ENCODE measurements around the gene SLC36A3.

The SLC36A3 gene

DNA sequence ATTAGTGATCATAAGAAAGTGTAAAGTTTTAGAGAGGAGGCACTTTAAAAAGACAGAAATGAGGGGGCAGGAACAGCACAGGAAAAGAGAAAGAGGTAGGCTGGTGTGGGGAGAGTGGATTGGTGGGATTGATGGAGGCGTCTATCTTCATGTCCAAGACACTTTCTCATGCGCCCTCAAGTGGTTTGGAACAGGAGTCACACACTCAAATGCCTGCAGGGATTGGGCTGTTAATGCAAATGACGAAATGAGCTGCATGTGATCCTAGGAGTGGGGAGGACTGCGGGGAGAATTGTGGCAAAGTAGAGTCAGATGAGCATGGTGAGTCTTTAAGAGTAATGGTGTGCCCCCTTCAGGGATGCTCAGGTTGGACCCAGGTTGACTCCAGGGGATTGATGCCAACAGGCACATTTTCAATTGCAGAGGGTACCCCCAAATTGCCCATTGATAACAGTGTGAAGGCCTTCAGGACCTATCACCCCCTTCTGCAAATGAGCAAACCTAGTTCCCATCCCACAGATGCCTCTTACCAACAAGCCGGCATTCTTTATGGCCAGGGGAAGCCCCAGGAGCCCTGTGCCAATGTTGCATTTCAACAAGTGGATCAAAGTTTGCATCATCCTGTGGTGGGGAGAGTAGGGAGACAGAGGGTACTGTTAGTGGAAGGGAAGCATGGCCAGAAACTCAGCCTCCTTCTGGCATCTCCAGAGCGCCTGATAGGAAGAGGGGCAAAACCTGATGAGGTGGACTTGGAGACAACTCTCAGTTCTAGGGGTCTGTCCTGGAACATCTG, 5.3 kb downstream of the SLC36A3 start:
- no peak for DNase-seq

DNA sequence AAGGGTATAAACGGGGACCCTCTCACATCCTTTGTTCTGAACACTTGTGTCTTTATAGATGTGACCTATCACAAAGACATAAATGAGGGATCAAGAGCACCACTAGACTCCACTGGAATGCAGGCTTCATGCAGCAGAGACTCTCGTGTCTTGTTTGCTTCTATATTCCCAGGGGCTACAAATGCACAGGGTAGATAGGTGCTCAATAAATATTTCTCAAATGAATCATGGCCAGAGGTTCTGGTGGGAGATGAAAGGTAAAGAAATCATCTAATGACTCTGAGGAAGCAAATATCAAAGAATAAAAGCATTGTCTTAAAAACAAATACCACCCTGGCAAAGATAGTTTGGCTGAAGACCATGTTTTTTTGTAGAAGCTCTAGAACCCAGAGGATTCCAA, 6.6 kb downstream of the SLC36A3 start:
- DNase-seq: no peak

GRCh38 chr5:151296478-151296830, 7.1 kb downstream of the SLC36A3 start:
- DNase-seq: no peak

GRCh38 chr5:151295791-151296477, 7.6 kb downstream of the SLC36A3 start:
- no peak for DNase-seq

GRCh38 chr5:151295138-151295537, 8.4 kb downstream of the SLC36A3 start:
- no peak for DNase-seq

- no peak for DNase-seq
Measured at GRCh38 chr5:151293624-151294023, 9.9 kb downstream of the SLC36A3 start.

- DNase-seq: no peak
Measured at GRCh38 chr5:151288180-151288579, 15.4 kb downstream of the SLC36A3 start.

DNA sequence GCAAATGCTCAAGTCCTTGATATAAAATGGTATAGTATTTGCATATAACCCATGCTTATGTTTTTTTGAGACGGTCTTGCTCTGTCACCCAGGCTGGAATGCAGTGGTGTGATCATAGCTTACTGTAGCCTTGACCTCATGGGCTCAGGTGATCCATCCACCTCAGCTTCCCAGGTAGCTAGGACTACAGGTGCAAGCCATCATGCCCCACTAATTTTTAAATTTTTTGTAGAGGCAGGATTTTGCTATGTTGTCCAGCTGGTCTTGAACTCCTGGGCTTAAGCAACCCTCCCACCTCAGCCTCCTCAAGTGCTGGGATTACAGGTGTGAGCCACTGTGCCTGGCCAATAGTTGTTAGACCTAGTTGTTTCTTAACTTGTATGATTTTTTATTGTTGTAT, 17.3 kb downstream of the SLC36A3 start:
- no peak for DNase-seq

- no peak for DNase-seq
Measured at GRCh38 chr5:151285683-151286082, 17.9 kb downstream of the SLC36A3 start.

DNA sequence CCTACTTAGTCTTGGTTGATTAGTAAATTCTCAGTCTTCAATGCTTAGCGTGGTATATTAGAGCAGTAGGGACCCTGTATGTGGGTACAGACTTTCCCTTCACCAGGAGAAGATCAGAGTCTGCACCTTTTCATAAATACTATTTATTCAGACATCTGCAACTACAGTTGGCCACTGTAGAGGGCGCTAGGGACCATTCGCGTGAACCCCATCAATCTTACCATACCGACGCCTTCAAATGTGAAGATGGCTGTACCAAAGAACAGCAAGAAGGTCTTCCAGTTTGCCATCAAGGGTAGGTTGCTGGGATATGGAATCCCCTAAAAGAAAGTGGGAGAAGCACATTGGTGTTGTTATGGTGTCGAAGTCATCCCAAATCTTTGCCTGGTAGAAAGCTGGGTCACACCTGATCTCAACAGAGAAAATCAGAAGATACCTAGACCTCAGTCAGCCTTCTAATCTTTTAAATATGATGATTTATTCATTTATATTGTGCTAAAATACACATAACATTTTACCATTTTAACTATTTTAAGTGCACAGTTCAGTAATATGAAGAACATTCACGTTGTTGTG, 19.1 kb downstream of the SLC36A3 start:
- DNase-seq: no peak

DNA sequence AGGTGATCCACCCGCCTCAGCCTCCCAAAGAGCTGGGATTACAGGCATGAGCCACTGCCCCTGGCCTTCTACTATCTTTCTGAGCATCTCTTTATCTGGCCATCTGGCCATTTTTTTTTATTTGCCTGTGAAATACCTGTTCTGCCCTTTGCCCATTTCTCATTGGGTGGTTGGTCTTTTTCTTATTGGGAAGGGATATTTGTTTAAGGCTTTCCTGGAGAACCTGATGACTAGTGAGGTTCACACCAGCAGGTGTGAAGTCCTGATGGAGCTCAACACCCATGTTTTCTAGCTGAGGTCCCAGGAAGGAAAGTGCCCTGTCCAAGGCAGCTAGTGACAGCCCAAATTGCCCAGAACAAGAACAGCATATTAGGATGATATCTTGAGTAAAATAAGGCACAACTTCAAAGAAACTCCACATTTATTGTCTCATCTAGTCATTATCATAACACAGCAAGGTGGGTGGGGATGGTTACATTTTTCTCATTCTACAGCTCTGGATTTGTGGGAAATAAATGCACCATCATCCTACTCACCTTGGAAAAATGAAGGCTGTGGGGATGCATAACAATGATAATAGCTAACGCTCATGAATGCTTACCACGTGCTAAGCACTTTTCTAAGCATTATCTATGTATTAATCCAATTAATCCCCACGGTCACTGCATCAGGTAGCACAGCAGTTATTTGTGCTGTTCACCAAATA, 20.3 kb downstream of the SLC36A3 start:
- no peak for DNase-seq

DNA sequence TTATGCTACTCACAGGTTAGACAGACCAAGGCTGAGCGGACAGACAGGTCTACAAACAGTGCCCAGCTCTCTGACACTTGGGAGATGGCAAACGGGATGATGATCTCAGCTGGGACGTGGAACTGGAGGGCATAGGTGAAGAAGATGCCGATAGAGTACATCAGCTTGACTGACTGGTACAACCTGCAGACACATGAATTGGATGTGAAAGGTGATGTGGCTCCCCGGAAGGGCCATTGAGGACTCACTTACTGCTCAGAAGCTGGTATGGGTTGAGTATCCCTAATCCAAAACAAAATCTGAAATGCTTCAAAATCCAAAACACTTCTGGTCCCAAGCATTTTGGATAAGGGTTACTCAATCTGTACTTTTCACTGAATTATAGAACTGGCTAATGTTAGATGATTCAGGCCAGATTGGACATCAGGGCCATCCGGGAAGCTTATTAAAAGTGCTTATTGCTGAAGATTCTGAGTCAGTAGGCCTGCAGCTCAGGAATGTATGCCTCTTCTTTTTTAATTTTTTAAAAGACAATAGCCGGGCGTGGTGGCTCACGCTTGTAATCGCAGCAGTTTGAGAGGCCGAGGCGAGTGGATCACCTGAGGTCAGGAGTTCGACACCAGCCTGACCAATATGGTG, 22.4 kb downstream of the SLC36A3 start:
- no peak for DNase-seq

DNA sequence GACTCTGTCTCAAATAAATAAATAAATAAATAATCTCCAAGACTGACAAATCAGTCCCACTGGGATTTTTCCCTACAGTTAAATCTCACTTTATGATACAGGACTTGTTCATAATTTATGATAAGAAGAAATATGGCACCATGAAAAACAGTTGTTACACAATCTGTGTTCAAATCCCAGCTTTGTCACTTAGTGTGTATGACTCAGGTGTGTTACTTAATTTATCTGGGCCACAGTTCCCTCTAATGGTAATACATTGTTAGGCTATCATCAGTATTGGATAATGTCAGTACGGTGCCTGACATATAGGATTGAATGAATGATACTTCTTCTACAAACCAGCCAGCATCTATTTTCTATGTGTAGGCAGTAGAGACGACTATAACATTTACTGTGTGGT, 23.1 kb downstream of the SLC36A3 start:
- DNase-seq: no peak

GRCh38 chr5:151278845-151279244, 24.7 kb downstream of the SLC36A3 start:
- no peak for DNase-seq

- no peak for DNase-seq
Measured at GRCh38 chr5:151275803-151276202, 27.8 kb downstream of the SLC36A3 start.

GRCh38 chr5:151274666-151275065, 28.9 kb downstream of the SLC36A3 start:
- DNase-seq: no peak

- DNase-seq: no peak
Measured at GRCh38 chr5:151271336-151271735, 32.2 kb downstream of the SLC36A3 start.

DNA sequence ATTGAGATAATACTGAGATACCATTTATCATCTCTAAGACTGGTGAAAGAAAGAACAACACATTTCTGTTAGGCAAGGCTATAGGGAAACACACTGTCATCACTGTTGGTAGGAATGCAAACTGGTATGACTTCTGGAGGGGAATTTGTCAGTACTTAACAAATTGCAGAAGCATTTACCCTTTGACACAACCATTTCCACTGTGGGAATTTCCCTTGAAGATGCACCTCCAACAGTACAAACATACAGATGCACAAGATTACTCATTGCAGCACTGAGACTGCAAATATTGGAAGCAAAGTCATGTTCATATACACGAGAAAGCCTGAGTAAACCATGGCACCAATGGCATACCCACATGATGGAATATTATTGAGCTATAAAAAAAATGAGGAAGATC, 33.0 kb downstream of the SLC36A3 start:
- no peak for DNase-seq

GRCh38 chr5:151267491-151268260, 35.9 kb downstream of the SLC36A3 start:
- DNase-seq: no peak

DNA sequence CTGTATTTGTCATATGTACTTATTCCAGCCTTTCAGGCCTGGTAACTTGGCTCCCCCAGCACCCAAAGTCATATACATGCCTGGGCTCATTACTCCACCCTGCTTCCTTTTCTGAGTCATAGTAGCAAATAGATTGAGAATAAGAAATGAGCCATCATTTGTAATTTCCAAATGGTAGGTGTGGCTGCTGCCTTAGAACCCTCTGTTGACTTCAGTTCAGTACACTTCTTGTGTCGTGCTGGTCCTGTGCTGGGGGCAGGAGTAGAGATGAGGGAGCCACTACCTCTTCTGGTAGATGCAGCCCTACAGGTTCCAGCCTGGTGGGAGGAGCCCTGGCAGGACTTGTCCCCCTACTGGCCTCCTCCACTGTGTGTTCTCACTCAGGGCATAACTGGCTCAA, 39.5 kb downstream of the SLC36A3 start:
- DNase-seq: no peak

- DNase-seq: no peak
Measured at GRCh38 chr5:151262532-151262931, 41.0 kb downstream of the SLC36A3 start.

DNA sequence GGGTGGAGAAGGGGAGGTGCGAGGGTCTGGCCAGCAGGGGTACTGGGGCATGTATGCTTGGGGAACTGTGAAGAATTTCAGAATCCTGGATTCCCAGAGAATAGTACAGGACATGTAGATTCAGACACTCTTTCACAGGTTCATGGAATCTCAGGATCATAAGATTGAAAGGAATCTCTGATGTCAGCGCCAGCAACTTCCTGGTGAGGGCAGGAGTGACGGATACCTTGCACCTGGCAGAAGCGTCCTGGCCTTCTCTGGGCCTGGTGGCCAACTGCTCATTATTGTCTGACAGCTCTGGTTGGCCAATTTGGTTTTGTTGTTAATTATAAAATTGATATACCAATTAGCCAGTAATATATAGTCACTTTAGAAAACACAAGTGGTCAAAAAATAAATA, 43.6 kb downstream of the SLC36A3 start:
- no peak for DNase-seq
